Measurements from ENCODE around the gene SLC17A9. TPM values are rescaled to one million over a fixed set of nuclear protein-coding genes. Genes with fewer than 3 reads are reported as not detected.

SLC17A9 gene
- total RNA-seq, 4 donors from 2014 or later = 0.10 to 2.1 (median 0.66) TPM

DNA sequence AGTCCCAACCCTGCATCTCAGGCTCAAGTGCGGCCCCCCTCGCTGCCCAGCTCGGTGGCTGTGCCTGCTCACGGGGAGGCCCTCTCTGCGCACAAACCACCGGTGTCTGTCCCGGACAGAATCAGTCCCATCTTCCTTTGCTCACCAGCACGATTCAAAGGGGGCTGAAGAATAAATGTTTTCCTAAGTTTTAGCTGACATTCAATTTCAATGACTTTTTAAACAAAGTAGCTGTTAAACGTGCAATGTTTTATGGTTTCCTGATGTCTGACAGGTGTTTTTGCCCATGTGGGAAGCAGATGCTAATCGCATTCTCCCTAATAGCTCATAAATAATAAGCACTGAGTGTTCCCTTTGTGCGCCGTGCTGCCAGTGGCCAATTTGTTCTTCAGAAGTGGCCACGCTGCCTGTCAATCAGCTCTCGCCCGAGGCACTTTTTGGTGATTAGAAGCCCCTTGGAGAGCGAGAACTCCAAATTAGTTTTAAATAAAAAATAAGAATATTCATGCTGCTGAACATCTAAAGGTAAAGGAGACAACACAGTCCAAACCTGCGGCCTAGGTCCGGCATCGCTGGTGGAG is 28.0 kb downstream of the SLC17A9 start:
- H3K27ac ChIP-seq = no peak overlapping the region
- no peak for DNase-seq (ENCODE audit: low spot score in 2 of 2)
- peaks cover 100% of the 10 kb centered on the region for H3K27me3 ChIP-seq
- peaks cover 9% of the 10 kb centered on the region for H3K4me1 ChIP-seq
- TF ChIP-seq POLR2A (IDR thresholded peaks at IDR 0.05) (no peak), POLR2AphosphoS5 (IDR thresholded peaks at IDR 0.05) (no peak), EP300 (IDR thresholded peaks at IDR 0.05) (no peak)
- TF ChIP-seq, protein P1, sequence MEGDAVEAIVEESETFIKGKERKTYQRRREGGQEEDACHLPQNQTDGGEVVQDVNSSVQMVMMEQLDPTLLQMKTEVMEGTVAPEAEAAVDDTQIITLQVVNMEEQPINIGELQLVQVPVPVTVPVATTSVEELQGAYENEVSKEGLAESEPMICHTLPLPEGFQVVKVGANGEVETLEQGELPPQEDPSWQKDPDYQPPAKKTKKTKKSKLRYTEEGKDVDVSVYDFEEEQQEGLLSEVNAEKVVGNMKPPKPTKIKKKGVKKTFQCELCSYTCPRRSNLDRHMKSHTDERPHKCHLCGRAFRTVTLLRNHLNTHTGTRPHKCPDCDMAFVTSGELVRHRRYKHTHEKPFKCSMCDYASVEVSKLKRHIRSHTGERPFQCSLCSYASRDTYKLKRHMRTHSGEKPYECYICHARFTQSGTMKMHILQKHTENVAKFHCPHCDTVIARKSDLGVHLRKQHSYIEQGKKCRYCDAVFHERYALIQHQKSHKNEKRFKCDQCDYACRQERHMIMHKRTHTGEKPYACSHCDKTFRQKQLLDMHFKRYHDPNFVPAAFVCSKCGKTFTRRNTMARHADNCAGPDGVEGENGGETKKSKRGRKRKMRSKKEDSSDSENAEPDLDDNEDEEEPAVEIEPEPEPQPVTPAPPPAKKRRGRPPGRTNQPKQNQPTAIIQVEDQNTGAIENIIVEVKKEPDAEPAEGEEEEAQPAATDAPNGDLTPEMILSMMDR (IDR thresholded peaks at IDR 0.05) = no peak
- 25% methylated on average over 18 of the region's 19 CpGs for WGBS
- no peaks in the 10 kb centered on the region for H3K36me3 ChIP-seq
- H3K9me3 ChIP-seq = no peaks in the 10 kb centered on the region
- H3K4me3 ChIP-seq = no peak overlapping the region

DNA sequence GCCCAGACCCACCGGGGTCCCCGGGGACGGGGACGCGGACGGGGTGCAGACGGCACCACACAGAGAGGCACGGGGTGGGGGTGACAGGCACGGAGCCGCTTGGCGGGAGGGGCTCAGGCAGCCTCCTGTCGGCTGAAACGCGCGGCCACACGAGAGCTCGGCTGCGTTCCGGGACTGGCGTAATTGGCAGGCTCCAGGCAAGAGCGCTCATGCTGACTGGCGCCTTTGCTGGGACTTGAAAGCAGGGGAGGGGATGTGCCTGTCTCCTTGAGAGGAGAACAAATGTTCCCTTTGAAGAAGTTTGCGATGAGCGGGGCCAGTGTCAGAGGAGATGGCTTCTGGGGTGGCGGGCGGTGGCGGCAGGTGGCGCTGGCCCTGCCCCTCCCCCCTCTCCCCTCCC is 28.5 kb downstream of the SLC17A9 start:
- H3K4me3 ChIP-seq = no peak overlapping the region
- H3K4me1 ChIP-seq = peaks cover 9% of the 10 kb centered on the region
- peaks cover 100% of the 10 kb centered on the region for H3K27me3 ChIP-seq
- TF ChIP-seq POLR2A (IDR thresholded peaks at IDR 0.05) = no peak
- no peak for TF ChIP-seq POLR2AphosphoS5 (IDR thresholded peaks at IDR 0.05)
- no peak for TF ChIP-seq EP300 (IDR thresholded peaks at IDR 0.05)
- TF ChIP-seq, protein P1 (IDR thresholded peaks at IDR 0.05) = no peak
- H3K27ac ChIP-seq = no peak overlapping the region
- no peaks in the 10 kb centered on the region for H3K36me3 ChIP-seq
- H3K9me3 ChIP-seq = no peaks in the 10 kb centered on the region
- no peak for DNase-seq (ENCODE audit: low spot score in 2 of 2)
- WGBS = 9% methylated on average over 11 of the region's 28 CpGs

DNA sequence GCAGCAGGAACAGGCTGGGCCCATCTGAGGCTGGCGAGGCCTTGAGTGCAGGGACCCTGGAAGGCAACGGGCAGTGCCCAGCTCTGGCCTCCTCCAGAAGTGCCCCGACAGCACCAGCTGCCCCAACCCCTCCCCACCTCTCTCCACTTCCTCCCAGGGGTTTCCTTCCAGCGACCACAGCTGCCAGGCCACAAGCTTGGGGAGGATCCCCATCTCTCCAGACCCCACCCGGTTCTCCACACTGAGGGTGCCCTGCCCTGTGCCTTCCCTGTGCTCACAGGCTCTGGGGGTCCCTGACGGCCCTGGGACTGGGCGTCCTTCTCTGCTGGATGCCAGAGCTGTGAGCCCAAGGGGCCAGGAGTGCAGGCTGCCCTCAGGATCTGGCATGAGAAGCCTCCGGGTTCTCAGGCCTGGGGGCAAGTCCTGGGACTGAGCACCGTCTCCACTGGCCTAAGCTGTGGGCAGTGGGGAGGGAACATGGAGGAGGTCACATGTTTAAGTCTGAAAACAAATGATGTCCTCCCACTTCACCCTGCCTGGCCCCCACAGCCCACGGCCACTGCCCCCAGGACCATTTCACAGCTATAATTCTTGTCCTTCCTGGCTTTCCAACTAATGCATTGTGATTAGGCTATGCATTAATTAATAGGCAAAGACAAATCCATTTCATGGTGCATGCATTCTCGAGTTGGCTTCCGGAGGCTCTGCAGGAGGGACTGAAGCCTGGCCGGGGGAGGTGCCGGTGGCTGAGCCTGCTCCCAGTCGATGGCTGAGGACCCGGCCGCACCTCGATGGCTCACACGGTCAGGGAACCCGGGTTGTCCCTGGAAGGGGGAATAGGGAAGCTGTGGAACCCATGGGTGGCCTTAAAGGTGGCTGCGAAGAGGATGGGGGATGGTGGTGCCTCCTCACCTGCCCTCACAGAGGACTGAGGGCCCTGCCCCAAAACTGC is 29.9 kb downstream of the SLC17A9 start:
- H3K4me1 ChIP-seq = peaks cover 9% of the 10 kb centered on the region
- H3K27ac ChIP-seq = no peak overlapping the region
- no peak for TF ChIP-seq POLR2AphosphoS5 (IDR thresholded peaks at IDR 0.05)
- TF ChIP-seq POLR2A (IDR thresholded peaks at IDR 0.05) = no peak
- TF ChIP-seq, protein P1 (IDR thresholded peaks at IDR 0.05) = no peak
- no peak for TF ChIP-seq EP300 (IDR thresholded peaks at IDR 0.05)
- H3K9me3 ChIP-seq = no peaks in the 10 kb centered on the region
- 64% methylated on average over 17 of the region's 21 CpGs for WGBS
- peaks cover 99% of the 10 kb centered on the region for H3K27me3 ChIP-seq
- no peak overlapping the region for H3K4me3 ChIP-seq
- no peak for DNase-seq (ENCODE audit: low spot score in 2 of 2)
- H3K36me3 ChIP-seq = no peaks in the 10 kb centered on the region

DNA sequence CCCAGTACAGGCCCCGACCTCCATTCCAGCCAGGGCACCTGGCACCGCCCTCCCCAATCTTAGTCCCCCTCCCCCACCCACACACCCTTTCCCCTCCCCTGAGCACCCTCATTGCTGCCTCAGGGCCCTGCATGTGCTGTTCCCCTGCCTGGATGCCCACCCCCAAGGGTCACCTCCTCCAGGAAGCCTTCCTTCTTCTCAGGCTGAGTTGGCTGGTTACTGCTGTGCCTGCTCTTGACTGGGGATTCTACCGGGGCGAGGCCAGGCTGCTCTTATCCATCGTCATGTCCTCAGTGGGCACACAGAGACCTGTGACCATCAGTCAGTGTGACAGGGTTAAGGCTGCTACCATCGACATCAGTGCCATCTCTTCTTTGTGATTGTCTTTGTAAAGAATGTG is 30.7 kb downstream of the SLC17A9 start:
- Histone ChIP-seq H3K27me3 (peaks cover 98% of the 10 kb centered on the region), H3K4me1 (peaks cover 9% of the 10 kb centered on the region), H3K9me3 (no peaks in the 10 kb centered on the region), H3K36me3 (no peaks in the 10 kb centered on the region), H3K4me3 (no peak overlapping the region), H3K27ac (no peak overlapping the region)
- no peak for TF ChIP-seq POLR2A (IDR thresholded peaks at IDR 0.05)
- no peak for TF ChIP-seq POLR2AphosphoS5 (IDR thresholded peaks at IDR 0.05)
- TF ChIP-seq, protein P1 (IDR thresholded peaks at IDR 0.05) = no peak
- TF ChIP-seq EP300 (IDR thresholded peaks at IDR 0.05) = no peak
- DNase-seq (ENCODE audit: low spot score in 2 of 2) = no peak
- WGBS = 89% methylated on average over 6 of the region's 6 CpGs
